ENCODE data around the gene CELA2B.
"Not testable (repeated sequence)": the region's sequence is repeated elsewhere in the genome, so short reads cannot be mapped to it uniquely, and the experiment has no call there.

Gene CELA2B

GRCh38 chr1:15486844-15487610 lies 11.1 kb downstream of the CELA2B start:
- not testable (repeated sequence) for H3K9me3 ChIP-seq (ENCODE audit: control insufficient read depth, insufficient read depth, low read length); H3K9ac ChIP-seq (ENCODE audit: low read depth, low read length); H3K36me3 ChIP-seq (ENCODE audit: insufficient read depth, low read length); H3K4me1 ChIP-seq (ENCODE audit: insufficient read depth, low read length)

- no peaks in the 10 kb centered on the region for H3K4me1 ChIP-seq (ENCODE audit: insufficient read depth, low read length)
- H3K36me3 ChIP-seq (ENCODE audit: insufficient read depth, low read length): no peaks in the 10 kb centered on the region
- H3K9me3 ChIP-seq (ENCODE audit: control insufficient read depth, insufficient read depth, low read length): no peaks in the 10 kb centered on the region; the same call in 1 of the 2 replicates
- H3K9ac ChIP-seq (ENCODE audit: low read depth, low read length): no peak overlapping the region
Measured at GRCh38 chr1:15488371-15488770, 12.5 kb downstream of the CELA2B start.

- Histone ChIP-seq H3K36me3 (ENCODE audit: insufficient read depth, low read length) (no peaks in the 10 kb centered on the region), H3K9me3 (ENCODE audit: control insufficient read depth, insufficient read depth, low read length) (no peaks in the 10 kb centered on the region; the same call in 1 of the 2 replicates), H3K4me1 (ENCODE audit: insufficient read depth, low read length) (no peaks in the 10 kb centered on the region), H3K9ac (ENCODE audit: low read depth, low read length) (no peak overlapping the region)
Measured at GRCh38 chr1:15489052-15489736, 13.3 kb downstream of the CELA2B start.

- H3K4me1 ChIP-seq (ENCODE audit: insufficient read depth, low read length); H3K9me3 ChIP-seq (ENCODE audit: control insufficient read depth, insufficient read depth, low read length); H3K9ac ChIP-seq (ENCODE audit: low read depth, low read length); H3K36me3 ChIP-seq (ENCODE audit: insufficient read depth, low read length): not testable (repeated sequence)
Measured at GRCh38 chr1:15491010-15491409, 15.1 kb downstream of the CELA2B start.

- Histone ChIP-seq H3K9ac (ENCODE audit: low read depth, low read length) (no peak overlapping the region), H3K4me1 (ENCODE audit: insufficient read depth, low read length) (peaks cover 6% of the 10 kb centered on the region; the same call in 1 of the 2 replicates), H3K9me3 (ENCODE audit: control insufficient read depth, insufficient read depth, low read length) (no peaks in the 10 kb centered on the region; the same call in 1 of the 2 replicates)
Measured at GRCh38 chr1:15492596-15492995, 16.7 kb downstream of the CELA2B start.

GRCh38 chr1:15493869-15494390 lies 18.0 kb downstream of the CELA2B start:
- no peak overlapping the region for H3K9ac ChIP-seq (ENCODE audit: low read depth, low read length)

More at GRCh38 chr1:15492596-15492995, 16.7 kb downstream of the CELA2B start:
- H3K36me3 ChIP-seq (ENCODE audit: insufficient read depth, low read length): no peaks in the 10 kb centered on the region

GRCh38 chr1:15500184-15501178 lies 24.6 kb downstream of the CELA2B start:
- Histone ChIP-seq H3K9me3 (ENCODE audit: control insufficient read depth, insufficient read depth, low read length) (no peaks in the 10 kb centered on the region), H3K36me3 (ENCODE audit: insufficient read depth, low read length) (no peaks in the 10 kb centered on the region), H3K4me1 (ENCODE audit: insufficient read depth, low read length) (peaks cover 4% of the 10 kb centered on the region; the same call in 1 of the 2 replicates), H3K9ac (ENCODE audit: low read depth, low read length) (no peak overlapping the region)

More at GRCh38 chr1:15493869-15494390, 18.0 kb downstream of the CELA2B start:
- no peaks in the 10 kb centered on the region for H3K36me3 ChIP-seq (ENCODE audit: insufficient read depth, low read length)
- no peaks in the 10 kb centered on the region; the same call in 1 of the 2 replicates for H3K9me3 ChIP-seq (ENCODE audit: control insufficient read depth, insufficient read depth, low read length)
- peaks cover 6% of the 10 kb centered on the region; the same call in 1 of the 2 replicates for H3K4me1 ChIP-seq (ENCODE audit: insufficient read depth, low read length)

- no peaks in the 10 kb centered on the region for H3K9me3 ChIP-seq (ENCODE audit: control insufficient read depth, insufficient read depth, low read length)
- H3K9ac ChIP-seq (ENCODE audit: low read depth, low read length): no peak overlapping the region
- no peaks in the 10 kb centered on the region for H3K36me3 ChIP-seq (ENCODE audit: insufficient read depth, low read length)
- no peaks in the 10 kb centered on the region for H3K4me1 ChIP-seq (ENCODE audit: insufficient read depth, low read length)
Measured at GRCh38 chr1:15501208-15502032, 25.5 kb downstream of the CELA2B start.

GRCh38 chr1:15504436-15504835 lies 28.5 kb downstream of the CELA2B start:
- Histone ChIP-seq H3K9me3 (ENCODE audit: control insufficient read depth, insufficient read depth, low read length) (no peaks in the 10 kb centered on the region), H3K4me1 (ENCODE audit: insufficient read depth, low read length) (0 out of 2 replicates have a peak, but pooled peaks cover 5% of the 10 kb centered on the region), H3K36me3 (ENCODE audit: insufficient read depth, low read length) (no peaks in the 10 kb centered on the region), H3K9ac (ENCODE audit: low read depth, low read length) (no peak overlapping the region)

- H3K9me3 ChIP-seq (ENCODE audit: control insufficient read depth, insufficient read depth, low read length): no peaks in the 10 kb centered on the region
- H3K9ac ChIP-seq (ENCODE audit: low read depth, low read length): no peak overlapping the region
- H3K4me1 ChIP-seq (ENCODE audit: insufficient read depth, low read length): peaks cover 9% of the 10 kb centered on the region; the same call in 1 of the 2 replicates
- no peaks in the 10 kb centered on the region for H3K36me3 ChIP-seq (ENCODE audit: insufficient read depth, low read length)
Measured at GRCh38 chr1:15506831-15507230, 30.9 kb downstream of the CELA2B start.

- Histone ChIP-seq H3K9ac (ENCODE audit: low read depth, low read length) (no peak overlapping the region), H3K9me3 (ENCODE audit: control insufficient read depth, insufficient read depth, low read length) (no peaks in the 10 kb centered on the region), H3K36me3 (ENCODE audit: insufficient read depth, low read length) (no peaks in the 10 kb centered on the region), H3K4me1 (ENCODE audit: insufficient read depth, low read length) (peaks cover 9% of the 10 kb centered on the region; the same call in 1 of the 2 replicates)
Measured at GRCh38 chr1:15507278-15507677, 31.4 kb downstream of the CELA2B start.

GRCh38 chr1:15508700-15509487 lies 33.0 kb downstream of the CELA2B start:
- no peak overlapping the region for H3K9ac ChIP-seq (ENCODE audit: low read depth, low read length)
- peaks cover 9% of the 10 kb centered on the region; the same call in 1 of the 2 replicates for H3K4me1 ChIP-seq (ENCODE audit: insufficient read depth, low read length)
- H3K36me3 ChIP-seq (ENCODE audit: insufficient read depth, low read length): no peaks in the 10 kb centered on the region
- H3K9me3 ChIP-seq (ENCODE audit: control insufficient read depth, insufficient read depth, low read length): no peaks in the 10 kb centered on the region

Measured in ES-I3 (cell line).